B cell (primary cell): Measurements from ENCODE around the gene COL1A1. TPM values are rescaled to one million over a fixed set of nuclear protein-coding genes. Genes with fewer than 3 reads are reported as not detected.

Experiments
- ATAC-seq: fragments of 200-7000 bp; cut with Tn5 transposase; one replicate; pipeline ENCODE4 v1.10.0; 2021; ENCODE audit warnings: low read depth, mild to moderate bottlenecking, moderate number of reproducible peaks, moderate library complexity
- CTCF ChIA-PET: fragments of 350-600 bp; sonication (Branson Sonifier 250); formaldehyde crosslinking; loops from one replicate; lab custom pipeline; 2021; ENCODE audit warnings: antibody characterized with exemption, inconsistent platforms; lab: Charles Lee
- POLR2A ChIA-PET: fragments of 350-600 bp; sonication (Branson Sonifier 250); formaldehyde crosslinking; loops from one replicate; lab custom pipeline; 2021; ENCODE audit warnings: antibody characterized with exemption; lab: Charles Lee
- DNase-seq: peaks from one replicate; pipeline ENCODE4 v3.0.0; 2013
- H2AFZ ChIP-seq: 2 replicates; pipeline ENCODE4 v1.6.1; 2012; ENCODE audit warnings: mild to moderate bottlenecking, low read depth, low read length; ENCODE audit not compliant: insufficient read depth, poor library complexity, severe bottlenecking
- H3K27ac ChIP-seq, 2 donors: 1 replicate in 1 of 2; 2 replicates in 1 of 2; pipeline ENCODE4 v1.5.1; 2012 to 2013; ENCODE audit warnings: low read length in 2 of 2, mild to moderate bottlenecking in 2 of 2, moderate library complexity in 1 of 2
- H3K27me3 ChIP-seq, 4 experiments: fragments of 200-600 bp in 1 of 4; sonication (generic) in 1 of 4; replicated peaks in 1 of 4; 1 replicate in 2 of 4; 2 replicates in 2 of 4; pipeline versions ENCODE4 v1.6.1 to v1.7.0; 2013 to 2016; ENCODE audit warnings: low read length in 3 of 4, mild to moderate bottlenecking in 2 of 4, mixed read lengths in 1 of 4, moderate library complexity in 1 of 4; ENCODE audit not compliant: insufficient read depth in 4 of 4, control insufficient read depth in 3 of 4; ENCODE audit errors: control extremely low read depth in 1 of 4
- H3K36me3 ChIP-seq, 2 experiments: replicated peaks in 1 of 2; 1 replicate in 1 of 2; 2 replicates in 1 of 2; pipeline versions ENCODE4 v1.6.1 to v1.7.1; 2013; ENCODE audit warnings: low read length in 1 of 2; ENCODE audit not compliant: insufficient read depth in 2 of 2, control insufficient read depth in 1 of 2; ENCODE audit errors: control extremely low read depth in 1 of 2, extremely low read depth in 1 of 2
- H3K4me1 ChIP-seq, 2 donors: fragments of 200-600 bp in 1 of 2; sonication (generic) in 1 of 2; 1 replicate in 1 of 2; 2 replicates in 1 of 2; pipeline versions ENCODE4 v1.5.1 to v1.6.1; 2013 to 2017; ENCODE audit warnings: low read length in 2 of 2; ENCODE audit not compliant: control insufficient read depth in 2 of 2, insufficient read depth in 2 of 2
- H3K4me2 ChIP-seq: replicated peaks from 2 replicates; pipeline ENCODE3; 2012; ENCODE audit warnings: mild to moderate bottlenecking, low read depth, low read length; ENCODE audit not compliant: poor library complexity, severe bottlenecking
- H3K4me3 ChIP-seq, 5 experiments: fragments of 200-600 bp in 1 of 5; sonication (generic) in 1 of 5; 1 replicate in 3 of 5; 2 replicates in 2 of 5; pipeline versions ENCODE4 v1.5.1 to v1.7.0; 2011 to 2016; ENCODE audit warnings: low read length in 4 of 5, mild to moderate bottlenecking in 4 of 5, low read depth in 2 of 5, control low read depth in 1 of 5, moderate library complexity in 1 of 5; ENCODE audit not compliant: insufficient read depth in 1 of 5; ENCODE audit errors: control extremely low read depth in 1 of 5, extremely low read depth in 1 of 5
- H3K79me2 ChIP-seq: fragments of 200-600 bp; sonication (generic); one replicate; pipeline ENCODE4 v1.6.0; 2016; ENCODE audit warnings: low read length; ENCODE audit not compliant: control insufficient read depth, insufficient read depth
- H3K9ac ChIP-seq: fragments of 200-600 bp; sonication (generic); 2 replicates; pipeline ENCODE4 v1.6.1; 2017; ENCODE audit warnings: mild to moderate bottlenecking, low read length, moderate library complexity
- H3K9me3 ChIP-seq, 3 donors: one replicate each; pipeline versions ENCODE4 v1.6.1 to v1.7.1; 2013; ENCODE audit warnings: low read length in 2 of 3; ENCODE audit not compliant: control insufficient read depth in 2 of 3, insufficient read depth in 1 of 3; ENCODE audit errors: control extremely low read depth in 1 of 3
- H4K20me1 ChIP-seq: 2 replicates; pipeline ENCODE4 v1.6.0; 2012; ENCODE audit warnings: mild to moderate bottlenecking, low read length; ENCODE audit not compliant: insufficient read depth, control insufficient read depth, poor library complexity, severe bottlenecking
- H3K27ac Mint-ChIP-seq: one replicate; pipeline ENCODE4 v1.8.0; 2021; ENCODE audit warnings: mixed read lengths
- H3K27me3 Mint-ChIP-seq: one replicate; pipeline ENCODE4 v1.8.0; 2021; ENCODE audit warnings: mixed read lengths
- H3K4me1 Mint-ChIP-seq: one replicate; pipeline ENCODE4 v1.8.0; 2021; ENCODE audit warnings: mixed read lengths
- H3K4me3 Mint-ChIP-seq: one replicate; pipeline ENCODE4 v1.8.0; 2021; ENCODE audit warnings: mixed read lengths
- H3K9me3 Mint-ChIP-seq: one replicate; pipeline ENCODE4 v1.8.0; 2022; ENCODE audit warnings: mixed read lengths; ENCODE audit not compliant: insufficient read depth
- EZH2 ChIP-seq: IDR thresholded peaks from 2 replicates; pipeline ENCODE4 v1.6.1; 2012; ENCODE audit warnings: borderline replicate concordance, low read depth, mild to moderate bottlenecking, moderate library complexity, low read length; ENCODE audit not compliant: insufficient read depth, poor library complexity, severe bottlenecking
- WGBS: methylation state at CpG from one replicate; pipeline ENCODE4 v1.1.5; 2013; ENCODE audit warnings: missing lambda C conversion rate; ENCODE audit not compliant: insufficient coverage; 5-methylcytosine and 5-hydroxymethylcytosine counted together
- intact Hi-C: fragments of 100-400 bp; cut with micrococcal nuclease; formaldehyde crosslinking; loops from one replicate; pipeline ENCODE4 v1.10.0; 2022
- polyA plus RNA-seq: library from polyadenylated mRNA; depleted of rRNA; stranded (reverse); fragments of >200 nt; gene quantifications from 2 replicates; pipeline ENCODE4 v1.2.3, GENCODE V29; 2012
- total RNA-seq, 2 donors: library from RNA; stranded (reverse); fragments of 120-200 nt in 1 of 2; gene quantifications; 1 replicate in 1 of 2; 2 replicates in 1 of 2; pipeline versions ENCODE4 v1.2.3 to v1.2.4, GENCODE V29; 2013 to 2022
- TF ChIP-seq, protein P1 (sequence below): fragments of 200-600 bp; IDR thresholded peaks from one replicate; pipeline ENCODE4 v1.8.0; 2022; ENCODE audit warnings: antibody characterized with exemption, mild to moderate bottlenecking

Gene COL1A1
- total and polyA plus RNA-seq, 2 donors (not counting 1 experiment from before 2014, with no cell fraction given) = 0.66 to 9.1 TPM

GRCh38 chr17:50170662-50171370, 30.6 kb downstream of the COL1A1 start:
- Histone ChIP-seq H3K4me1 (peaks cover 12 to 20% of the 10 kb centered on the region in 2 donors), H2AFZ (no peak overlapping the region), H3K9ac (no peak overlapping the region), H3K4me2 (no peak overlapping the region), H3K36me3 (no peaks in the 10 kb centered on the region), H4K20me1 (no peaks in the 10 kb centered on the region), H3K4me3 (no peak overlapping the region), H3K9me3 (no peaks in the 10 kb centered on the region), H3K27me3 (no peaks in the 10 kb centered on the region), H3K79me2 (peaks cover 15% of the 10 kb centered on the region), H3K27ac (no peak overlapping the region)
- Mint-ChIP-seq H3K4me1 (peaks cover 10% of the 10 kb centered on the region), H3K9me3 (no peaks in the 10 kb centered on the region), H3K27ac (no peak overlapping the region), H3K4me3 (no peak overlapping the region), H3K27me3 (no peaks in the 10 kb centered on the region)
- intact Hi-C loops = no loop called here
- POLR2A ChIA-PET = no interaction called here
- 75% methylated on average over 5 of the region's 10 CpGs for WGBS
- CTCF ChIA-PET = interaction anchor here (0.7 to 5.9 kb wide), 16 partner anchors 8 to 330 kb away, joined by 3 to 49 read pairs (median 6); partner anchors contain the start of genes COL1A1 and PPP1R9B
- no peak for ATAC-seq
- no peak for DNase-seq
- TF ChIP-seq, protein P1, sequence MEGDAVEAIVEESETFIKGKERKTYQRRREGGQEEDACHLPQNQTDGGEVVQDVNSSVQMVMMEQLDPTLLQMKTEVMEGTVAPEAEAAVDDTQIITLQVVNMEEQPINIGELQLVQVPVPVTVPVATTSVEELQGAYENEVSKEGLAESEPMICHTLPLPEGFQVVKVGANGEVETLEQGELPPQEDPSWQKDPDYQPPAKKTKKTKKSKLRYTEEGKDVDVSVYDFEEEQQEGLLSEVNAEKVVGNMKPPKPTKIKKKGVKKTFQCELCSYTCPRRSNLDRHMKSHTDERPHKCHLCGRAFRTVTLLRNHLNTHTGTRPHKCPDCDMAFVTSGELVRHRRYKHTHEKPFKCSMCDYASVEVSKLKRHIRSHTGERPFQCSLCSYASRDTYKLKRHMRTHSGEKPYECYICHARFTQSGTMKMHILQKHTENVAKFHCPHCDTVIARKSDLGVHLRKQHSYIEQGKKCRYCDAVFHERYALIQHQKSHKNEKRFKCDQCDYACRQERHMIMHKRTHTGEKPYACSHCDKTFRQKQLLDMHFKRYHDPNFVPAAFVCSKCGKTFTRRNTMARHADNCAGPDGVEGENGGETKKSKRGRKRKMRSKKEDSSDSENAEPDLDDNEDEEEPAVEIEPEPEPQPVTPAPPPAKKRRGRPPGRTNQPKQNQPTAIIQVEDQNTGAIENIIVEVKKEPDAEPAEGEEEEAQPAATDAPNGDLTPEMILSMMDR = no peak
- no peak for TF ChIP-seq EZH2

DNA sequence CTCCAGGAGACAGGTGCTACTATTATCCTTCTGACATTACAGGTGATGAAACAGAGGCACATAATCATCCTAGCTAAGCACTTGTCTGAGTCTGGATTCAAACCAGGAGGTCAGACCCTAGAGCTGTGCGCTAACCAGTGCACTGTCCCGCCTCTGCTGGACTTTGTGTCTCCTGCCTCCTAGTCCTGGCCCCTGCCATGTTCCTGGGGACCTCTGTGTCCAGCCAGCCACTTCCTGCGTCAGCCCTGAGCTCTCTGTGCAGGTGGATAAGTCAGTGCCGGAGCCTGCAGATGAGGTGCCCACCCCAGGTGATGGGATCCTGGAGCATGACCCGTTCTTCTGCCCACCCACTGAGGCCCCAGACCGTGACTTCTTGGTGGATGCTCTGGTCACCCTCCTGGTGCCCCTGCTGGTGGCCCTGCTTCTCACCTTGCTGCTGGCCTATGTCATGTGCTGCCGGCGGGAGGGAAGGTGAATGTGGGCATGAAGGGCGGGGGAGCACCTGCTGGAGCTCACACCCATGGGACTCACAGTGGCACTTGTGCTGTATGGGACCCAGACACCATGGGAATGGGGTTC, 31.5 kb downstream of the COL1A1 start:
- peaks cover 12 to 20% of the 10 kb centered on the region in 2 donors for H3K4me1 ChIP-seq
- Mint-ChIP-seq H3K27me3 (no peaks in the 10 kb centered on the region), H3K4me3 (no peak overlapping the region), H3K27ac (no peak overlapping the region), H3K4me1 (peaks cover 10% of the 10 kb centered on the region), H3K9me3 (no peaks in the 10 kb centered on the region)
- TF ChIP-seq, protein P1 = no peak
- TF ChIP-seq EZH2 = no peak
- no peaks in the 10 kb centered on the region for H3K36me3 ChIP-seq
- H3K27me3 ChIP-seq = no peaks in the 10 kb centered on the region
- H3K9me3 ChIP-seq = no peaks in the 10 kb centered on the region
- no peak overlapping the region for H3K27ac ChIP-seq
- no peak overlapping the region for H3K4me2 ChIP-seq
- no peak overlapping the region for H3K4me3 ChIP-seq
- 87% methylated on average over 9 of the region's 9 CpGs for WGBS
- ATAC-seq = no peak
- ChIA-PET POLR2A (interaction anchor here (0.6 to 1.0 kb wide), 2 partner anchors 30 to 108 kb away, joined by 3 to 10 read pairs; no protein-coding TSS in a partner anchor), CTCF (interaction anchor here (0.6 to 5.9 kb wide), 41 partner anchors 8 to 406 kb away, joined by 3 to 49 read pairs (median 5); partner anchors contain the start of genes COL1A1, FAM117A, PDK2 and PPP1R9B)
- no peak overlapping the region for H3K9ac ChIP-seq
- H3K79me2 ChIP-seq = peaks cover 15% of the 10 kb centered on the region
- intact Hi-C loops = loop anchor here (1.0 to 2.0 kb wide), 3 partner anchors 28 to 127 kb away; no protein-coding TSS in a partner anchor
- H4K20me1 ChIP-seq = no peaks in the 10 kb centered on the region
- no peak for DNase-seq
- no peak overlapping the region for H2AFZ ChIP-seq
